Activated CD4-positive, alpha-beta T cell treated with anti-CD3 and anti-CD28 coated beads for 24 hours (primary cell): Measurements from ENCODE around the gene RPL39.
"Not testable (repeated sequence)": the region's sequence is repeated elsewhere in the genome, so short reads cannot be mapped to it uniquely, and the experiment has no call there.

Experiments
- DNase-seq, 2 donors: peaks; one replicate each; pipeline ENCODE4 v3.0.0-alpha.2; 2020; ENCODE audit warnings: low read depth in 2 of 2

RPL39 gene

GRCh38 chrX:119763181-119763580, 28.2 kb downstream of the RPL39 start:
- no peak for DNase-seq

GRCh38 chrX:119762718-119763117, 28.7 kb downstream of the RPL39 start:
- no peak for DNase-seq

DNA sequence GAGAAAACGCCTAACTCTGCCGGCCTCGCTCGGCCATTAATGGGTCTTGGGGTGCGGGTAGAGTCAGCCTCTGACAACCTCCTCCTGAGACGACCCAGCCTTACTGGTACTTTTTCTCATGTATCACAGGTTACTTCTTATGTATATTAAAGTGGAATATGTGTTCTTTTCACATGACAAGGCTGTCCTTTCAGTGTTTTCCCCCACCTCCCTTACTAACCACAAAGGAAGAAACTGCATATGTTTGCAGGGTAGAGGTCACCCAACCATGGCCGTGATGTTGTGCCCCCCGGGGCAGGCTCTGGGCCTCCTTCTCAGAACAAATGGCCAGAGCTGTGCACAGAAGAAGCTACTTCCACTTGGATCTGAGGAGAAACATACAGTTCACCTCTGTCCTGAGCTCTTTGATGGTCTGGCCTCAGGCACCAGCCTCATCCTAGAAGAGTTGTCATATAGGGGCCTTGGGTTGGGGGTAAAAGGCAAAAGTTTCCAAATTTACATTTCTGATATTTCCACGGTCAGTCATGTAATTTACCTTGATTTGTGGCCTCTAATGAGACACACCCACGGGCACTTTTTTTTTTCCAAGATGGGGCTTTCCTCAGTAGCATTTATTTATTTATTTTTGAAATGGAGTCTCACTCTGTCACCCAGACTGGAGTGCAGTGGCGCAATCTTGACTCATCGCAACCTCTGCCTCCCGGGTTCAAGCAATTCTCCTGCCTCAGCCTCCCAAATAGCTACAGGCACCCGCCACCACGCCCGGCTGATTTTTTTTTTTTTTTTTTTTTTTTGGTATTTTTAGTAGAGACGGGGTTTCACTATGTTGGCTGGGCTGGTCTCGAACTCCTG, 31.2 kb downstream of the RPL39 start:
- DNase-seq = no peak

- no peak for DNase-seq
Measured at GRCh38 chrX:119759248-119759766, 32.1 kb downstream of the RPL39 start.

GRCh38 chrX:119758731-119759247, 32.6 kb downstream of the RPL39 start:
- no peak for DNase-seq

GRCh38 chrX:119757979-119758730, 33.3 kb downstream of the RPL39 start, which contains the start of gene SOWAHD:
Gene SOWAHD (plus strand): TSS chrX:119758588. CDS start chrX:119758668, 80 bp downstream.
- DNase-seq = no peak

DNA sequence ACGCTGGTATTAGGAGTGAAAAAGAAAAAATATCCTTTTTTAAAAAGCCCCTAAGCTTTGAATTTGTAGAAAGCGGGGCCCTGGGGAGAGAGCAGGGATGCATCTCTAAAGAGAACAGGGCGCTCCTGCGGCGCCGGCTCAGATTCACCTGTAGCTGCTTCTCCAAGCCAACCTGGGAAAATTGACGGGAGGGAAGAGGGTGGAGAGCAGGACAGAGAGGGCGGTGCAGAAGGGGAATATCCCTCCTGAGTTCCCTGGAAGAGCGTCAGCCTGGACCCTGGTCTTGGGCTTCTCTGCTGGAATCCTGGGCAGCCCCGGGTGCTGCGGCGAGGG, 33.8 kb downstream of the RPL39 start:
- no peak for DNase-seq

- no peak for DNase-seq
Measured at GRCh38 chrX:119756926-119757635, 34.3 kb downstream of the RPL39 start.

DNA sequence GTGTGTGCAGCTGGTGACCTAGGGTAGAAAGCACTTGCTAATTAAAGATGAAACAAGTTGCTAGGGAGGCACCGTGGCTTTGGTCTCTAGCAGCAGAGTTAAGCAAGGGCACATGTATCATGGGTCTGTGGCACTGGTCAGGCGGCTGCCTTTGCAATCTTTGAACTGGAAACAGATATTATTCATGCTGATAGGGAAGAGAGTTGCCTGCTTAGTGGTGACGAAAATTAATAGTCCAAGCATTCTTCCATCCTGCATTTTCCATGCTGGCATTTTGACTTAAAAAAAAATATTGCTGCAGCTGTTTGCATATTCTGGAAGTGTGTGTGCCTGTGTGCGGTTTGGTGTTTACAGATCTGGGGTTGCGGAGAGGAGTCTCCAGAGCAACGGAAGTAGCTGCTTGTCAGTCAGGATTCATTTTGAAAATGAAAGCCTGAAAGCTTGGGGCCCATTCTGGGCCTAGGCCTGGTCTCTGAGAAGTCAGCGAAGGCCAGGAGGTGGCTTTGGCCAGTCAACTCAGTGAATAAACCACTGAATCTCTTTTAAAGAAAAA, 35.4 kb downstream of the RPL39 start:
- peak in 1 of 2 donors; percentile 37 for DNase-seq

DNA sequence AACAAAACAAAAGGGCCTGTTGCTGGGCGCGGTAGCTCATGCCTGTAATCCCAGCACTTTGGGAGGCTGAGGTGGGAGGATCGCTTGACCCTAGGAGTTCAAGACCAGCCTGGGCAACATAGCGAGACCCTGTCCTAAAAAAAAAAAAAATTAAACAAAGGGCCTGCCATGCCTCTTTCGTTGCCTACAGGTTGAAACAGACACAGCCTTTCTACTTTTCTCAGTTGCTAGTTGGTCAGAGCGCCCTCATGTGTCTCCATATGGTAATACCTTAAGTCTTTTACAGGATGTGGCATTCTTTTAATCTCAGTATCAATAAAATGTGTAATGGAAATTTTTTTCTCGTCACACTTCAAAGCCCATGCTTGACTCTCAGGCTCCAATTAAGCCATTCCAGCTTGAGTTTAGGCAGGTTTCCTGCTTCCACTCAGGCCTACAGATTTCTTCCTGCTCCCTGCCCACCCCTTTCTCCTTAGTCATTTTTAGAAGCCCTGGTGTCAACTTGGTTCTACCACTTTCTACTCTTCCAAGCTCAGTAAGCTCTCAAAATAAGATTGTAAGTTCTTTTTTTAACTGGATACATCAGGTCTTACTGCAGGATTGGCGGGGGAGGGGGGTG, 37.7 kb downstream of the RPL39 start:
- DNase-seq = peak in 1 of 2 donors; percentile 40

- no peak for DNase-seq
Measured at GRCh38 chrX:119753001-119753400, 38.4 kb downstream of the RPL39 start.

- not testable (repeated sequence) for DNase-seq
Measured at GRCh38 chrX:119750751-119751150, 40.7 kb downstream of the RPL39 start.

- DNase-seq = not testable (repeated sequence)
Measured at GRCh38 chrX:119750131-119750530, 41.3 kb downstream of the RPL39 start.

DNA sequence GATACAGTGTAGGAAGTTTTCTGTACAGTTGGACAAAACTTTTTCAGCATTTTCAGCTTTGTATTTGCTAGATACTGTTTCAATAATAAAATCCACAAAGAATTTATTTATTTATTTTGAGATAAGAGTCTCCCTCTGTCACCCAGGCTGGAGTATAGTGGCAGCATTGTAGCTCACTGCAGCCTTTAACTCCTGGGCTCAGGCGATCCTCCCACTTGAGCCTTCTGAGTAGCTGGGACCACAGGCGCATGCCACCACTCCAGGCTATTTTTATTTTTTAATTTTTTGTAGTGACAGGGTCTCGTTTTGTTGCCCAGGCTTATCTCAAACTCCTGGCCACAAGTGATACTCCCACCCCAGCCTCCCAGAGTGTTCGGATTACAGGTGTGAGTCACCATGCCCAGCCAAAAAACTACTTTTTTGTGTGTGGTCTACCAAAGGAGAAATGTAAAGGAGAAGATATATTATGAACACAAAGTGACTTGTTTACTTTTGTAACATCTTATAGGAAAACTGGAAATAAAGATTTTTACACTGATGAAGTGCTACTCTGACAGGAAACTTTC, 46.1 kb downstream of the RPL39 start:
- no peak for DNase-seq

GRCh38 chrX:119738742-119739141, 52.7 kb downstream of the RPL39 start:
- no peak for DNase-seq
